ENCODE data around the gene KRTAP10-11. TPM values are rescaled to one million over a fixed set of nuclear protein-coding genes. Genes with fewer than 3 reads are reported as not detected.

The KRTAP10-11 gene
- total and polyA plus RNA-seq, 2 donors from 2014 or later: not detected

DNA sequence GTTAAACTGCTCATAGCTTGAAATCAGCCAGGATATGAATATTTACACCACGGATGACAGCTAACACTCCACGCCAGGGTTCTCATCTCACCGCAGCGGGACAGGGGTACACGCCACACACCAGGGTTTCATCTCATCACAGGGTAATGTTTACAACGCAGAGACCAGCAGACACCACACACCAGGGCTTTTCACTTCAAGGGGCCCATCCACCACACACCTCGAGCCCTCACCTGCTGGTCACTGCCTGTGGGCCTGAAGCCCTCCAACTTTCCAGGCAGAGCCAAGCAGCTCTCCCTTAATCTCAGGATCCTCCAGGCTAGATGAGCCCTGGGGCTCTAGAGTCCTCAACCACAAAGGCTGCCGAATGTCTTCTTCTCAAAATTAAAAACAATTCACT is 49.4 kb downstream of the KRTAP10-11 start:
- TF ChIP-seq, protein P1, sequence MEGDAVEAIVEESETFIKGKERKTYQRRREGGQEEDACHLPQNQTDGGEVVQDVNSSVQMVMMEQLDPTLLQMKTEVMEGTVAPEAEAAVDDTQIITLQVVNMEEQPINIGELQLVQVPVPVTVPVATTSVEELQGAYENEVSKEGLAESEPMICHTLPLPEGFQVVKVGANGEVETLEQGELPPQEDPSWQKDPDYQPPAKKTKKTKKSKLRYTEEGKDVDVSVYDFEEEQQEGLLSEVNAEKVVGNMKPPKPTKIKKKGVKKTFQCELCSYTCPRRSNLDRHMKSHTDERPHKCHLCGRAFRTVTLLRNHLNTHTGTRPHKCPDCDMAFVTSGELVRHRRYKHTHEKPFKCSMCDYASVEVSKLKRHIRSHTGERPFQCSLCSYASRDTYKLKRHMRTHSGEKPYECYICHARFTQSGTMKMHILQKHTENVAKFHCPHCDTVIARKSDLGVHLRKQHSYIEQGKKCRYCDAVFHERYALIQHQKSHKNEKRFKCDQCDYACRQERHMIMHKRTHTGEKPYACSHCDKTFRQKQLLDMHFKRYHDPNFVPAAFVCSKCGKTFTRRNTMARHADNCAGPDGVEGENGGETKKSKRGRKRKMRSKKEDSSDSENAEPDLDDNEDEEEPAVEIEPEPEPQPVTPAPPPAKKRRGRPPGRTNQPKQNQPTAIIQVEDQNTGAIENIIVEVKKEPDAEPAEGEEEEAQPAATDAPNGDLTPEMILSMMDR (IDR thresholded peaks at IDR 0.05; ENCODE audit: borderline replicate concordance, extremely low read depth, insufficient read depth): no peak
- Histone ChIP-seq H3K36me3 (ENCODE audit: control insufficient read depth in 2 of 3, insufficient read depth in 3 of 3, low read length in 3 of 3) (no peaks in the 10 kb centered on the region), H3K9me3 (ENCODE audit: control insufficient read depth in 2 of 3, insufficient read depth in 1 of 3, low read length in 3 of 3) (peaks cover 0 to 10% (median 8%) of the 10 kb centered on the region in 3 donors), H3K27me3 (ENCODE audit: control insufficient read depth, insufficient read depth, low read length) (no peaks in the 10 kb centered on the region), H3K4me3 (ENCODE audit: low read length in 3 of 3) (no peak overlapping the region), H3K9ac (ENCODE audit: low read length in 3 of 3) (no peak overlapping the region), H3K27ac (ENCODE audit: low read depth in 2 of 2, low read length in 2 of 2) (no peak overlapping the region), H3K4me1 (ENCODE audit: control insufficient read depth in 2 of 3, insufficient read depth in 2 of 3, low read depth in 1 of 3, low read length in 3 of 3) (no peaks in the 10 kb centered on the region)
- intact Hi-C loops (cut with DNase I): no loop called here
- FAIRE-seq (no peak), DNase-seq (peak in 1 of 5 donors; percentile 11)

DNA sequence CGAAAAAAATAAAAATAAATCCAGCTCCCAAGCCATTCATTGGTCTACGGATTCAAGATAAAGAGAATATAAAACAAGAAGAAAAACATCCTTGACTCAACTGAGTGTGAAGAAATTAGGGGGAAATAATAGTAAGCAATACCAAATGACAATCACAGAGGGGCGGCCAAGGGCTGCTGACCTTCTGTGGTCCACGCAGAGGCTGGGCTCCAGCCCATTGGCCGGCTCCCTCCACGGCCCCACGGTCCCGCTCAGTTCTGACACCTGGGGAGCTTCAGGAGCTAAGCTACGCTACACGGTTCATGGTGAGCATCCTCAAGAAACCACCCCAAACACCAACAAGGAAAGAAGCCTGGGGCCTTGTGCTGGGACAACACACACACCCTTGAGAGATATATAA is 50.4 kb downstream of the KRTAP10-11 start:
- DNase-seq (no peak), FAIRE-seq (no peak)
- Histone ChIP-seq H3K36me3 (ENCODE audit: control insufficient read depth in 2 of 3, insufficient read depth in 3 of 3, low read length in 3 of 3) (no peaks in the 10 kb centered on the region), H3K27ac (ENCODE audit: low read depth in 2 of 2, low read length in 2 of 2) (no peak overlapping the region), H3K9me3 (ENCODE audit: control insufficient read depth in 2 of 3, insufficient read depth in 1 of 3, low read length in 3 of 3) (peaks cover 0 to 10% (median 8%) of the 10 kb centered on the region in 3 donors), H3K27me3 (ENCODE audit: control insufficient read depth, insufficient read depth, low read length) (no peaks in the 10 kb centered on the region), H3K4me3 (ENCODE audit: low read length in 3 of 3) (no peak overlapping the region), H3K9ac (ENCODE audit: low read length in 3 of 3) (no peak overlapping the region), H3K4me1 (ENCODE audit: control insufficient read depth in 2 of 3, insufficient read depth in 2 of 3, low read depth in 1 of 3, low read length in 3 of 3) (no peaks in the 10 kb centered on the region)
- intact Hi-C loops (cut with DNase I): no loop called here
- TF ChIP-seq, protein P1 (IDR thresholded peaks at IDR 0.05; ENCODE audit: borderline replicate concordance, extremely low read depth, insufficient read depth): no peak

Other genes with a start within 250 kb of the KRTAP10-11 start
- 1.4 TPM for gene LRRC3, start 190.9 kb upstream of the KRTAP10-11 start, total RNA-seq
- 0.60 TPM for gene LRRC3, start 190.9 kb upstream of the KRTAP10-11 start, polyA plus RNA-seq (ENCODE audit: insufficient read depth, low read depth, low replicate concordance)
- not detected for gene KRTAP10-1, start 106.2 kb upstream of the KRTAP10-11 start, total RNA-seq
- not detected for gene KRTAP10-1, start 106.2 kb upstream of the KRTAP10-11 start, polyA plus RNA-seq (ENCODE audit: insufficient read depth, low read depth, low replicate concordance)
- gene KRTAP10-2, start 94.9 kb upstream of the KRTAP10-11 start, total RNA-seq: not detected
- not detected for gene KRTAP10-2, start 94.9 kb upstream of the KRTAP10-11 start, polyA plus RNA-seq (ENCODE audit: insufficient read depth, low read depth, low replicate concordance)
- gene KRTAP10-3, start 87.6 kb upstream of the KRTAP10-11 start, total RNA-seq: not detected
- gene KRTAP10-3, start 87.6 kb upstream of the KRTAP10-11 start, polyA plus RNA-seq (ENCODE audit: insufficient read depth, low read depth, low replicate concordance): not detected
- gene KRTAP10-4, start 72.7 kb upstream of the KRTAP10-11 start, total RNA-seq: not detected
- gene KRTAP10-4, start 72.7 kb upstream of the KRTAP10-11 start, polyA plus RNA-seq (ENCODE audit: insufficient read depth, low read depth, low replicate concordance): not detected
- gene KRTAP10-5, start 65.8 kb upstream of the KRTAP10-11 start, total RNA-seq: not detected
- not detected for gene KRTAP10-5, start 65.8 kb upstream of the KRTAP10-11 start, polyA plus RNA-seq (ENCODE audit: insufficient read depth, low read depth, low replicate concordance)
- not detected for gene KRTAP10-6, start 53.9 kb upstream of the KRTAP10-11 start, total RNA-seq
- gene KRTAP10-6, start 53.9 kb upstream of the KRTAP10-11 start, polyA plus RNA-seq (ENCODE audit: insufficient read depth, low read depth, low replicate concordance): not detected
- gene KRTAP10-7, start 45.8 kb upstream of the KRTAP10-11 start, total RNA-seq: not detected
- not detected for gene KRTAP10-7, start 45.8 kb upstream of the KRTAP10-11 start, polyA plus RNA-seq (ENCODE audit: insufficient read depth, low read depth, low replicate concordance)
- not detected for gene KRTAP10-8, start 34.3 kb upstream of the KRTAP10-11 start, total RNA-seq
- not detected for gene KRTAP10-8, start 34.3 kb upstream of the KRTAP10-11 start, polyA plus RNA-seq (ENCODE audit: insufficient read depth, low read depth, low replicate concordance)
- not detected for gene KRTAP10-9, start 19.3 kb upstream of the KRTAP10-11 start, total RNA-seq
- not detected for gene KRTAP10-9, start 19.3 kb upstream of the KRTAP10-11 start, polyA plus RNA-seq (ENCODE audit: insufficient read depth, low read depth, low replicate concordance)
- not detected for gene KRTAP10-10, start 9.1 kb upstream of the KRTAP10-11 start, total RNA-seq
- not detected for gene KRTAP10-10, start 9.1 kb upstream of the KRTAP10-11 start, polyA plus RNA-seq (ENCODE audit: insufficient read depth, low read depth, low replicate concordance)
- not detected for gene KRTAP12-4, start 8.2 kb downstream of the KRTAP10-11 start, total RNA-seq
- gene KRTAP12-4, start 8.2 kb downstream of the KRTAP10-11 start, polyA plus RNA-seq (ENCODE audit: insufficient read depth, low read depth, low replicate concordance): not detected
- gene KRTAP12-3, start 11.5 kb downstream of the KRTAP10-11 start, total RNA-seq: not detected
- not detected for gene KRTAP12-3, start 11.5 kb downstream of the KRTAP10-11 start, polyA plus RNA-seq (ENCODE audit: insufficient read depth, low read depth, low replicate concordance)
- not detected for gene KRTAP12-2, start 20.5 kb downstream of the KRTAP10-11 start, total RNA-seq
- gene KRTAP12-2, start 20.5 kb downstream of the KRTAP10-11 start, polyA plus RNA-seq (ENCODE audit: insufficient read depth, low read depth, low replicate concordance): not detected
- not detected for gene KRTAP12-1, start 35.7 kb downstream of the KRTAP10-11 start, total RNA-seq
- gene KRTAP12-1, start 35.7 kb downstream of the KRTAP10-11 start, polyA plus RNA-seq (ENCODE audit: insufficient read depth, low read depth, low replicate concordance): not detected
- not detected for gene KRTAP10-12, start 50.8 kb downstream of the KRTAP10-11 start, total RNA-seq
- not detected for gene KRTAP10-12, start 50.8 kb downstream of the KRTAP10-11 start, polyA plus RNA-seq (ENCODE audit: insufficient read depth, low read depth, low replicate concordance)
- gene TSPEAR, start 65.2 kb downstream of the KRTAP10-11 start, total RNA-seq: 0.22 TPM
- gene TSPEAR, start 65.2 kb downstream of the KRTAP10-11 start, polyA plus RNA-seq (ENCODE audit: insufficient read depth, low read depth, low replicate concordance): 0.09 TPM
- 86.0 TPM for gene UBE2G2, start 155.4 kb downstream of the KRTAP10-11 start, total RNA-seq
- gene UBE2G2, start 155.4 kb downstream of the KRTAP10-11 start, polyA plus RNA-seq (ENCODE audit: insufficient read depth, low read depth, low replicate concordance): 39.4 TPM
- gene SUMO3, start 171.6 kb downstream of the KRTAP10-11 start, total RNA-seq: 88.6 TPM
- 89.9 TPM for gene SUMO3, start 171.6 kb downstream of the KRTAP10-11 start, polyA plus RNA-seq (ENCODE audit: insufficient read depth, low read depth, low replicate concordance)
- 378 TPM for gene PTTG1IP, start 227.3 kb downstream of the KRTAP10-11 start, total RNA-seq
- gene PTTG1IP, start 227.3 kb downstream of the KRTAP10-11 start, polyA plus RNA-seq (ENCODE audit: insufficient read depth, low read depth, low replicate concordance): 187 TPM